MM.1S (cell line): Measurements from ENCODE around the gene RBM47.

Source experiments
- EZH2 ChIP-seq: fragments of 300-600 bp; sonication (generic); optimal IDR thresholded peaks from 2 replicates; pipeline ENCODE3; 2017; ENCODE audit warnings: low read depth, mild to moderate bottlenecking, antibody characterized with exemption, low read length, mixed read lengths
- TF ChIP-seq, protein P1 (sequence below): fragments of 300-600 bp; sonication (generic); IDR thresholded peaks from 2 replicates; pipeline ENCODE4 v1.5.1; 2016; ENCODE audit warnings: antibody characterized with exemption, low read length, mixed read lengths

DNA sequence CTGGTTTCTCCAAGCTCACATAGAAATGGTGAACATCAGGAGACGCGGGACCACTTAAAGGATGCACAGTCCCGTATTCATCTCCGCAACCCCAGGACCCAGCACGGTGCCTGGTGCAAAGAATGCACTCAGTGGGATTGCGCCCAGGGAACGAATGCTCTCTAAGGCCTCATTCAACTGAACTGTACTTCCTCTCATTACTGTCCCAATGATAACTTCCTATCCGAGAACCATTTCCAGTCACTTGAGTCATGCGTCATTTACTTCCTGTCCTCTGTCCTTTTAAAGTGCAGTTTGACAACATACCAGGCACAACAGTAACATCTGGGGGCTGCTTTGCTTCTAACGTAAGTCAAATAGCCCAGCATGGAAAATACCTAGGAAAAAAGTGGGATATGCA, 75.7 kb downstream of the RBM47 start:
- TF ChIP-seq, protein P1, sequence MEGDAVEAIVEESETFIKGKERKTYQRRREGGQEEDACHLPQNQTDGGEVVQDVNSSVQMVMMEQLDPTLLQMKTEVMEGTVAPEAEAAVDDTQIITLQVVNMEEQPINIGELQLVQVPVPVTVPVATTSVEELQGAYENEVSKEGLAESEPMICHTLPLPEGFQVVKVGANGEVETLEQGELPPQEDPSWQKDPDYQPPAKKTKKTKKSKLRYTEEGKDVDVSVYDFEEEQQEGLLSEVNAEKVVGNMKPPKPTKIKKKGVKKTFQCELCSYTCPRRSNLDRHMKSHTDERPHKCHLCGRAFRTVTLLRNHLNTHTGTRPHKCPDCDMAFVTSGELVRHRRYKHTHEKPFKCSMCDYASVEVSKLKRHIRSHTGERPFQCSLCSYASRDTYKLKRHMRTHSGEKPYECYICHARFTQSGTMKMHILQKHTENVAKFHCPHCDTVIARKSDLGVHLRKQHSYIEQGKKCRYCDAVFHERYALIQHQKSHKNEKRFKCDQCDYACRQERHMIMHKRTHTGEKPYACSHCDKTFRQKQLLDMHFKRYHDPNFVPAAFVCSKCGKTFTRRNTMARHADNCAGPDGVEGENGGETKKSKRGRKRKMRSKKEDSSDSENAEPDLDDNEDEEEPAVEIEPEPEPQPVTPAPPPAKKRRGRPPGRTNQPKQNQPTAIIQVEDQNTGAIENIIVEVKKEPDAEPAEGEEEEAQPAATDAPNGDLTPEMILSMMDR = no peak
- no peak for TF ChIP-seq EZH2
